ENCODE results near the gene KIFC1.

DNA sequence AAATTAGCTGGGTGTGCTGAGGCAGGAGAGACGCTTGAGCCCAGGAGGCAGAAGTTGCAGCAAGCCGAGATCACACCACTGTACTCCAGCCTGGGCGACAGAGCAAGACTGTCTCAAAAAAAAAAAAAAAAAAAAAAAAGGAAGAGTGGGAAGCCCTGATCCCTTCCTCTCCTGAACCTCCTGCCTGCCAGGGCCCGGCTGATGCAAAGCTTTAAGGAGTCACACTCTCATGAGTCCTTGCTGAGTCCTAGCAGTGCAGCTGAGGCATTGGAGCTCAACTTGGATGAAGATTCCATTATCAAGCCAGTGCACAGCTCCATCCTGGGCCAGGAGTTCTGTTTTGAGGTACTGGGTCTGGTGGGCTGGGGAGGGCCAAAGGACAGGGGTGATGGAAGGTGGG is 43.3 kb downstream of the KIFC1 start:
- TF ChIP-seq, protein P1, sequence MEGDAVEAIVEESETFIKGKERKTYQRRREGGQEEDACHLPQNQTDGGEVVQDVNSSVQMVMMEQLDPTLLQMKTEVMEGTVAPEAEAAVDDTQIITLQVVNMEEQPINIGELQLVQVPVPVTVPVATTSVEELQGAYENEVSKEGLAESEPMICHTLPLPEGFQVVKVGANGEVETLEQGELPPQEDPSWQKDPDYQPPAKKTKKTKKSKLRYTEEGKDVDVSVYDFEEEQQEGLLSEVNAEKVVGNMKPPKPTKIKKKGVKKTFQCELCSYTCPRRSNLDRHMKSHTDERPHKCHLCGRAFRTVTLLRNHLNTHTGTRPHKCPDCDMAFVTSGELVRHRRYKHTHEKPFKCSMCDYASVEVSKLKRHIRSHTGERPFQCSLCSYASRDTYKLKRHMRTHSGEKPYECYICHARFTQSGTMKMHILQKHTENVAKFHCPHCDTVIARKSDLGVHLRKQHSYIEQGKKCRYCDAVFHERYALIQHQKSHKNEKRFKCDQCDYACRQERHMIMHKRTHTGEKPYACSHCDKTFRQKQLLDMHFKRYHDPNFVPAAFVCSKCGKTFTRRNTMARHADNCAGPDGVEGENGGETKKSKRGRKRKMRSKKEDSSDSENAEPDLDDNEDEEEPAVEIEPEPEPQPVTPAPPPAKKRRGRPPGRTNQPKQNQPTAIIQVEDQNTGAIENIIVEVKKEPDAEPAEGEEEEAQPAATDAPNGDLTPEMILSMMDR (IDR thresholded peaks at IDR 0.05), result no peak
- no peak for TF ChIP-seq EZH2phosphoT487 (IDR thresholded peaks at IDR 0.05)
